GM12878 (cell line): Measurements from ENCODE around the gene GPC6.

Source experiments
- CTCF ChIP-seq, 3 experiments: IDR thresholded peaks in 2 of 3; conservative IDR thresholded peaks in 1 of 3; 2 replicates each; pipeline ENCODE4 v1.5.1; 2011; ENCODE audit warnings: low read depth in 3 of 3, low read length in 3 of 3, mild to moderate bottlenecking in 3 of 3, control low read depth in 2 of 3, moderate library complexity in 2 of 3, inconsistent platforms in 1 of 3, mixed read lengths in 1 of 3; ENCODE audit not compliant: control insufficient read depth in 2 of 3, insufficient read depth in 1 of 3; ENCODE audit errors: extremely low read depth in 1 of 3
- EED ChIP-seq: sonication (generic); IDR thresholded peaks from 2 replicates; pipeline ENCODE4 v1.6.1; 2016; ENCODE audit warnings: antibody characterized with exemption, low read depth
- EZH2 ChIP-seq: IDR thresholded peaks from 2 replicates; pipeline ENCODE4 v1.6.1; 2012; ENCODE audit warnings: low read depth, mild to moderate bottlenecking, control low read depth, inconsistent platforms, low read length, borderline replicate concordance; ENCODE audit not compliant: control insufficient read depth
- FOS ChIP-seq: IDR thresholded peaks from 3 replicates; pipeline ENCODE4 v1.6.1; 2011; ENCODE audit warnings: borderline replicate concordance; ENCODE audit not compliant: insufficient read length; ENCODE audit errors: extremely low read depth
- RBBP5 ChIP-seq: fragments of 200-600 bp; sonication (generic); conservative IDR thresholded peaks from 2 replicates; pipeline ENCODE4 v1.6.1; 2016
- SP1 ChIP-seq: IDR thresholded peaks from one replicate; pipeline ENCODE4 v1.6.1; 2011; ENCODE audit warnings: low read depth, low read length
- SREBF2 ChIP-seq: IDR thresholded peaks from 2 replicates; pipeline ENCODE4 v1.6.1; 2012; ENCODE audit warnings: mild to moderate bottlenecking, low read length
- ZSCAN29 ChIP-seq: fragments of 450-650 bp; IDR thresholded peaks from 2 replicates; pipeline ENCODE4 v1.6.1; 2017; ENCODE audit warnings: mild to moderate bottlenecking, moderate library complexity
- TF ChIP-seq, protein P1 (sequence below): IDR thresholded peaks from 2 replicates; pipeline ENCODE4 v1.6.1; 2011; ENCODE audit warnings: low read depth, mild to moderate bottlenecking, low read length, moderate library complexity, borderline replicate concordance; ENCODE audit errors: extremely low read depth

DNA sequence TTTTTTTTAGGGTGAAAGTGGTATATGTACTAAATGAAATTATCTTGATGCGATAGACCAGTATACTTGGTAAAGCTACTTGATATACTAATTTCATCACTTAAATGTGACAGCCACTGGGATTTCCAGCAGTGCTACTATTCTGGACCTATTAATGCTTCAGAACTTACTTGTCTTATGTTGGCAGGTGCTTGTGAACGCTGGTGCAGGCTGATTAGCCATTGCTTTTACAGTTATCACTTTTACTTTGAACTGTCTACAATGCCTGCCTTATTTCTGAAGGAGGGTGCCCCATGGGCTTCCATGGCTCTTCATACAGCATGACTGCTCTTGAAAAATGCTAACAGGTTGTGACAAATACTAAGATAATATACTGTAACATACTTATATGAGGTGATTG lies 294.7 kb downstream of the GPC6 start:
- TF ChIP-seq EZH2 (no peak), CTCF (IDR thresholded peaks at IDR 0.05 in 2 of 3, conservative IDR thresholded peaks at IDR 0.05 in 1 of 3; ENCODE audit: control insufficient read depth in 2 of 3, extremely low read depth in 1 of 3, insufficient read depth in 1 of 3, low read depth in 3 of 3, low read length in 3 of 3) (no peak), SREBF2 (no peak), ZSCAN29 (no peak), RBBP5 (no peak), FOS (no peak), SP1 (no peak), EED (no peak)
- TF ChIP-seq, protein P1, sequence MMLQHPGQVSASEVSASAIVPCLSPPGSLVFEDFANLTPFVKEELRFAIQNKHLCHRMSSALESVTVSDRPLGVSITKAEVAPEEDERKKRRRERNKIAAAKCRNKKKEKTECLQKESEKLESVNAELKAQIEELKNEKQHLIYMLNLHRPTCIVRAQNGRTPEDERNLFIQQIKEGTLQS = no peak
